Adrenal gland (tissue), 12 donors: Measurements from ENCODE around the gene ALPK1. TPM values are rescaled to one million over a fixed set of nuclear protein-coding genes. Genes with fewer than 3 reads are reported as not detected.

Experiments used
- DNase-seq, 7 donors: peaks; one replicate each; pipeline ENCODE4 v3.0.0-alpha.2; 2019 to 2020
- H3K27ac ChIP-seq, 5 donors: fragments of 200-600 bp; sonication (generic) in 4 of 5; 1 replicate in 3 of 5; 2 replicates in 2 of 5; pipeline versions ENCODE4 v1.5.1 to v1.8.0; 2016 to 2020; ENCODE audit warnings: mild to moderate bottlenecking in 1 of 5
- H3K27me3 ChIP-seq: fragments of 200-600 bp; 2 replicates; pipeline ENCODE4 v1.8.0; 2021
- H3K36me3 ChIP-seq, 2 donors: fragments of 200-600 bp; replicated peaks in 1 of 2; 1 replicate in 1 of 2; 2 replicates in 1 of 2; pipeline versions ENCODE4 v1.5.1 to v1.8.0; 2018 to 2022
- H3K4me1 ChIP-seq, 2 donors: fragments of 200-600 bp; replicated peaks in 1 of 2; 1 replicate in 1 of 2; 2 replicates in 1 of 2; pipeline versions ENCODE4 v1.5.1 to v1.8.0; 2018 to 2021
- H3K4me3 ChIP-seq, 4 donors: fragments of 200-600 bp; sonication (generic) in 3 of 4; one replicate each; pipeline ENCODE4 v1.5.1; 2016 to 2018
- H3K9me3 ChIP-seq, 3 donors: fragments of 200-600 bp; sonication (generic) in 1 of 3; replicated peaks in 1 of 3; 1 replicate in 2 of 3; 2 replicates in 1 of 3; pipeline versions ENCODE4 v1.5.1 to v1.8.0; 2016 to 2021
- CTCF ChIP-seq, 6 experiments: fragments of 450-650 bp in 4 of 6; fragments of 200-600 bp in 2 of 6; sonication (generic) in 1 of 6; IDR thresholded peaks; 1 replicate in 5 of 6; 2 replicates in 1 of 6; pipeline versions ENCODE4 v1.5.1 to v1.8.0; 2016 to 2021; ENCODE audit warnings: antibody characterized with exemption in 6 of 6, mild to moderate bottlenecking in 2 of 6, moderate library complexity in 1 of 6
- POLR2A ChIP-seq, 2 donors: fragments of 450-650 bp; IDR thresholded peaks; one replicate each; pipeline ENCODE4 v1.6.1; 2017; ENCODE audit warnings: antibody characterized with exemption in 2 of 2, mild to moderate bottlenecking in 2 of 2, moderate library complexity in 1 of 2
- WGBS, 4 donors: extraction: QIAGEN DNeasy Blood & Tissue Kit in 2 of 4; methylation state at CpG; one replicate each; pipeline versions ENCODE4 v1.1.5 to v1.1.7; 2013 to 2017; 5-methylcytosine and 5-hydroxymethylcytosine counted together
- intact Hi-C, 2 donors: fragments of 100-400 bp; cut with DNase I; formaldehyde crosslinking; loops; one replicate each; pipeline versions ENCODE4 v1.14.1 to v1.15.0; 2022 to 2023
- polyA plus RNA-seq, 3 donors: library from polyadenylated mRNA; stranded (reverse); fragments of 200-250 nt in 2 of 3; fragments of 350-450 nt in 1 of 3; fragmentation: Illumina TruSeq in 1 of 3; extraction: RNeasy Lipid Tissue Mini Kit (QIAGEN cat#74804) in 1 of 3; gene quantifications; one replicate each; pipeline ENCODE4 v1.2.3, GENCODE V29; 2013 to 2014
- total RNA-seq, 9 donors: library from RNA; depleted of rRNA in 4 of 9; stranded (reverse); fragments of >200 nt in 4 of 9; fragments of 120-200 nt in 1 of 9; fragmentation: NEBNext Ultra II Directional in 1 of 9; extraction: Animal tissue kit (Norgen Biotek cat#: 25700) in 1 of 9; gene quantifications; one replicate each; pipeline versions ENCODE4 v1.1.0 to v1.2.4, GENCODE V29; 2013 to 2023
- donor health status: healthy with polysubstance abuse.
- donor health status: Bipolar disorder and iron deficiency.
- donor health status: DM: yes; HTN: yes; CAD: no.
- donor health status: DM: no; HTN: no; CAD: no.
- donor health status: DM: no; HTN: no; CAD: no.
- donor health status: DM: yes; HTN: yes; CAD: no.

The ALPK1 gene
- total and polyA plus RNA-seq, 12 donors, result 6.0 to 50.4 (median 14.4) TPM

- WGBS, 4 donors, result 67 to 79% (median 74%) methylated on average over 8 of the region's 8 CpGs
- no peaks in the 10 kb centered on the region for H3K27me3 ChIP-seq
- peaks cover 0 to 5% (median 0%) of the 10 kb centered on the region in 3 donors for H3K9me3 ChIP-seq
- no peak overlapping the region for H3K27ac ChIP-seq
- intact Hi-C loops, result no loop called here
- DNase-seq, result no peak
- H3K36me3 ChIP-seq, result no peaks in the 10 kb centered on the region
- H3K4me3 ChIP-seq, result no peak overlapping the region
- H3K4me1 ChIP-seq, result no peaks in the 10 kb centered on the region
- no peak for TF ChIP-seq CTCF (IDR thresholded peaks at IDR 0.05)
- no peak for TF ChIP-seq POLR2A (IDR thresholded peaks at IDR 0.05)
Measured at GRCh38 chr4:112448306-112449132, 151.3 kb downstream of the ALPK1 start.

- intact Hi-C loops, result no loop called here
- DNase-seq, result no peak
- no peaks in the 10 kb centered on the region for H3K4me1 ChIP-seq
Measured at GRCh38 chr4:112449708-112450107, 152.5 kb downstream of the ALPK1 start.

GRCh38 chr4:112451104-112451503, 153.9 kb downstream of the ALPK1 start:
- 59 to 79% (median 69%) methylated on average over 4 of the region's 4 CpGs for WGBS, 4 donors
- no peak overlapping the region for H3K4me3 ChIP-seq
- H3K36me3 ChIP-seq, result no peaks in the 10 kb centered on the region
- intact Hi-C loops, result no loop called here
- no peaks in the 10 kb centered on the region for H3K9me3 ChIP-seq
- H3K4me1 ChIP-seq, result no peaks in the 10 kb centered on the region
- TF ChIP-seq POLR2A (IDR thresholded peaks at IDR 0.05) (no peak), CTCF (IDR thresholded peaks at IDR 0.05) (no peak)
- H3K27ac ChIP-seq, result no peak overlapping the region
- no peak for DNase-seq
- H3K27me3 ChIP-seq, result no peaks in the 10 kb centered on the region

More at GRCh38 chr4:112449708-112450107, 152.5 kb downstream of the ALPK1 start:
- TF ChIP-seq POLR2A (IDR thresholded peaks at IDR 0.05) (no peak), CTCF (IDR thresholded peaks at IDR 0.05) (no peak)
- Histone ChIP-seq H3K27me3 (no peaks in the 10 kb centered on the region), H3K9me3 (peaks cover 0 to 5% (median 0%) of the 10 kb centered on the region in 3 donors), H3K27ac (no peak overlapping the region), H3K4me3 (no peak overlapping the region), H3K36me3 (no peaks in the 10 kb centered on the region)
- WGBS, 4 donors, result 75 to 91% (median 89%) methylated on average over 1 to 3 of the region's 3 CpGs

- intact Hi-C loops, result no loop called here
- H3K9me3 ChIP-seq, result no peaks in the 10 kb centered on the region
- no peak overlapping the region for H3K4me3 ChIP-seq
- 59 to 80% (median 70%) methylated on average over 4 of the region's 4 CpGs for WGBS, 4 donors
- TF ChIP-seq CTCF (IDR thresholded peaks at IDR 0.05) (no peak), POLR2A (IDR thresholded peaks at IDR 0.05) (no peak)
- no peaks in the 10 kb centered on the region for H3K27me3 ChIP-seq
- H3K27ac ChIP-seq, result no peak overlapping the region
- H3K36me3 ChIP-seq, result no peaks in the 10 kb centered on the region
- H3K4me1 ChIP-seq, result no peaks in the 10 kb centered on the region
- no peak for DNase-seq
Measured at GRCh38 chr4:112451831-112452230, 154.7 kb downstream of the ALPK1 start.
